SK-N-SH (cell line): ENCODE results near the gene GSK3A. TPM values are rescaled to one million over a fixed set of nuclear protein-coding genes. Genes with fewer than 3 reads are reported as not detected.

ENCODE experiments used
- CHD2 ChIP-seq: fragments of 150-350 bp; IDR thresholded peaks from 2 replicates; pipeline ENCODE4 v1.6.1; 2018; ENCODE audit warnings: low read length; ENCODE audit not compliant: partially characterized antibody
- ELF1 ChIP-seq: IDR thresholded peaks from 2 replicates; pipeline ENCODE4 v1.4.0; 2012
- EP300 ChIP-seq, 2 experiments: IDR thresholded peaks; 2 replicates each; pipeline versions ENCODE4 v1.4.0 to v1.6.1; 2012; ENCODE audit warnings: borderline replicate concordance in 1 of 2, low read depth in 1 of 2, low read length in 1 of 2
- EZH2phosphoT487 ChIP-seq: fragments of 200-600 bp; sonication (generic); IDR thresholded peaks from 2 replicates; pipeline ENCODE4 v1.6.1; 2017; ENCODE audit warnings: low read depth, mixed run types, mild to moderate bottlenecking, antibody characterized with exemption, moderate library complexity, borderline replicate concordance
- FOXJ3 ChIP-seq: sonication (generic); formaldehyde crosslinking; IDR thresholded peaks from 2 replicates; pipeline ENCODE4 v1.5.1; 2020; ENCODE audit warnings: mild to moderate bottlenecking, missing genetic modification reagents
- FOXM1 ChIP-seq: IDR thresholded peaks from 2 replicates; pipeline ENCODE4 v1.4.0; 2012; ENCODE audit warnings: low read depth, mild to moderate bottlenecking
- GABPA ChIP-seq: IDR thresholded peaks from 2 replicates; pipeline ENCODE4 v1.4.0; 2012; ENCODE audit warnings: low read depth, mild to moderate bottlenecking
- GATA2 ChIP-seq: sonication (generic); formaldehyde crosslinking; IDR thresholded peaks from 2 replicates; pipeline ENCODE4 v1.5.0; 2020; ENCODE audit warnings: mild to moderate bottlenecking, missing genetic modification reagents
- JUND ChIP-seq: IDR thresholded peaks from 2 replicates; pipeline ENCODE4 v1.4.0; 2012
- MXI1 ChIP-seq: IDR thresholded peaks from 2 replicates; pipeline ENCODE4 v1.6.1; 2012; ENCODE audit warnings: mild to moderate bottlenecking, low read depth, low read length, improper control_type of control experiment
- NFIC ChIP-seq: IDR thresholded peaks from 2 replicates; pipeline ENCODE4 v1.4.0; 2012; ENCODE audit warnings: borderline replicate concordance
- POLR2AphosphoS5 ChIP-seq: IDR thresholded peaks from 2 replicates; pipeline ENCODE4 v1.6.1; 2012; ENCODE audit warnings: low read depth, low read length
- RAD21 ChIP-seq: IDR thresholded peaks from 2 replicates; pipeline ENCODE4 v1.6.1; 2012; ENCODE audit warnings: mild to moderate bottlenecking, low read length
- SIN3A ChIP-seq: IDR thresholded peaks from 2 replicates; pipeline ENCODE4 v1.6.1; 2012; ENCODE audit warnings: low read depth, mild to moderate bottlenecking, low read length, moderate library complexity, borderline replicate concordance
- SMC3 ChIP-seq: IDR thresholded peaks from 2 replicates; pipeline ENCODE4 v1.6.1; 2012; ENCODE audit warnings: low read depth, low read length, improper control_type of control experiment
- TAF1 ChIP-seq: IDR thresholded peaks from 2 replicates; pipeline ENCODE4 v1.6.1; 2012; ENCODE audit warnings: low read depth, mild to moderate bottlenecking, low read length, moderate library complexity, borderline replicate concordance
- TCF12 ChIP-seq: IDR thresholded peaks from 2 replicates; pipeline ENCODE4 v1.4.0; 2012
- YY1 ChIP-seq: IDR thresholded peaks from 2 replicates; pipeline ENCODE4 v1.4.0; 2012; ENCODE audit warnings: low read depth, mild to moderate bottlenecking
- polyA plus RNA-seq, 3 experiments: library from polyadenylated mRNA; depleted of rRNA; stranded (reverse); fragments of >200 nt; gene quantifications; 2 replicates each; pipeline ENCODE4 v1.2.3, GENCODE V29; 2012
- TF ChIP-seq, protein P1 (sequence below): IDR thresholded peaks from 2 replicates; pipeline ENCODE4 v1.4.0; 2012; ENCODE audit warnings: low read depth, borderline replicate concordance
- TF ChIP-seq, protein P2 (sequence below): fragments of 200-600 bp; sonication (generic); IDR thresholded peaks from 2 replicates; pipeline ENCODE4 v1.6.1; 2017; ENCODE audit warnings: antibody characterized with exemption, mild to moderate bottlenecking, moderate library complexity
- TF ChIP-seq, protein P3 (sequence below): IDR thresholded peaks from 2 replicates; pipeline ENCODE4 v1.4.0; 2012; ENCODE audit warnings: low read depth, borderline replicate concordance
- TF ChIP-seq, protein P4 (sequence below): IDR thresholded peaks from 2 replicates; pipeline ENCODE4 v1.4.0; 2012; ENCODE audit warnings: low read depth
- TF ChIP-seq, protein P5 (sequence below): IDR thresholded peaks from 2 replicates; pipeline ENCODE4; 2012

GSK3A gene
- polyA plus RNA-seq, 1 of the 3 experiments (the other 2 are of a cell fraction), result 42.1 TPM

DNA sequence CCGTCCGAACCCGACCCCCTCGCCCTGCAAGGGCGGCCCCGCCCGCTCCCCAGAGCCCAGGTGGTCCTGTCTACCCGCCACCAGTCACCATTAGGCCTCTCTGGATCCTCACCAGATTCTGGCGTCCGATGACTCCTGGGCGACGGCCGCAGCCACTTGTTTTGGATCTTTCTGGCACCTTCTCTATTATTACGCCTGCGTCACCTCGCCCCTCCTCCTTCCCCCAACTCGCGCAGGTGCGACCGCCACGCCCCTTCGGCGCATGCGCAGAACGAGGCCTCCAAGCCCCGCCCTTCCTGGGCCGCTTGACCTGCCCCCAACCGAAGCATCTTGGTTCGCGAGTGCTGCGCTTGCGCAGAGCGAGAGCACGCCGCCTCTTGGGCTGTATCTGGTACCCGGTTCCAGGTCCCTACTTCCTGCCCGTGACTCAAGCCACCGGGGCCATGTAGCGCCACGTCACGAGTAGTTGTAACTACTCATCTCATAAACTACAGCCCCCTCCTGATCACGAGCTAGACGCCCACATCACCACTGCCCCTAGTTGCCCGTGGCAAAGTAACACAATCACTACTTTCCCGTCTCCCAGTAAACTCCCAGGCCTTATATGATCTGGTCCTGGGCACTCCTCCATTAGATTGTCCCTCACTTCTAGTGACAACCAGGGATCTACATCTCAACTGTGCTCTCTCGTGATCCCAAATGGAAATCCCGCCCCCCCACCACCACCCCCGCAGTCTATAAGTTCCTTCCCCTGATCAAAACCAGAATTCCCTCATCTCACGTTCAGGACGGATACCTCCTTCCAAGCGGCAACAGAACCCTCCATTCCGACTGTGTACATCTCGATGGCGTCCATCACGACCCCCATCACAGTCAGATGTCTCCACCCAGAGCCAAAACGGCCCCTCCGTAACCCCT, 24.6 kb downstream of the GSK3A start, which contains the start of gene DEDD2 (continued):
- TF ChIP-seq, protein P1, sequence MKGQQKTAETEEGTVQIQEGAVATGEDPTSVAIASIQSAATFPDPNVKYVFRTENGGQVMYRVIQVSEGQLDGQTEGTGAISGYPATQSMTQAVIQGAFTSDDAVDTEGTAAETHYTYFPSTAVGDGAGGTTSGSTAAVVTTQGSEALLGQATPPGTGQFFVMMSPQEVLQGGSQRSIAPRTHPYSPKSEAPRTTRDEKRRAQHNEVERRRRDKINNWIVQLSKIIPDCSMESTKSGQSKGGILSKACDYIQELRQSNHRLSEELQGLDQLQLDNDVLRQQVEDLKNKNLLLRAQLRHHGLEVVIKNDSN, result no peak
- peak; percentile 66; the same call in 1 of the 2 replicates for TF ChIP-seq ELF1
- TF ChIP-seq SMC3, result no peak
- no peak for TF ChIP-seq RAD21
- TF ChIP-seq GABPA, result no peak
- TF ChIP-seq EP300 (IDR thresholded peaks at IDR 0.05; ENCODE audit: borderline replicate concordance in 1 of 2, low read depth in 1 of 2, low read length in 1 of 2), result peak in 1 of 2 experiments; percentile 61; a peak in 2 of 4 replicates
- TF ChIP-seq NFIC, result no peak
- TF ChIP-seq MXI1, result peak; percentile 84; the same call in 1 of the 2 replicates
- TF ChIP-seq GATA2, result no peak
- TF ChIP-seq, protein P2, sequence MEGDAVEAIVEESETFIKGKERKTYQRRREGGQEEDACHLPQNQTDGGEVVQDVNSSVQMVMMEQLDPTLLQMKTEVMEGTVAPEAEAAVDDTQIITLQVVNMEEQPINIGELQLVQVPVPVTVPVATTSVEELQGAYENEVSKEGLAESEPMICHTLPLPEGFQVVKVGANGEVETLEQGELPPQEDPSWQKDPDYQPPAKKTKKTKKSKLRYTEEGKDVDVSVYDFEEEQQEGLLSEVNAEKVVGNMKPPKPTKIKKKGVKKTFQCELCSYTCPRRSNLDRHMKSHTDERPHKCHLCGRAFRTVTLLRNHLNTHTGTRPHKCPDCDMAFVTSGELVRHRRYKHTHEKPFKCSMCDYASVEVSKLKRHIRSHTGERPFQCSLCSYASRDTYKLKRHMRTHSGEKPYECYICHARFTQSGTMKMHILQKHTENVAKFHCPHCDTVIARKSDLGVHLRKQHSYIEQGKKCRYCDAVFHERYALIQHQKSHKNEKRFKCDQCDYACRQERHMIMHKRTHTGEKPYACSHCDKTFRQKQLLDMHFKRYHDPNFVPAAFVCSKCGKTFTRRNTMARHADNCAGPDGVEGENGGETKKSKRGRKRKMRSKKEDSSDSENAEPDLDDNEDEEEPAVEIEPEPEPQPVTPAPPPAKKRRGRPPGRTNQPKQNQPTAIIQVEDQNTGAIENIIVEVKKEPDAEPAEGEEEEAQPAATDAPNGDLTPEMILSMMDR, result no peak
- no peak for TF ChIP-seq CHD2
- TF ChIP-seq EZH2phosphoT487, result no peak
- TF ChIP-seq, protein P3, sequence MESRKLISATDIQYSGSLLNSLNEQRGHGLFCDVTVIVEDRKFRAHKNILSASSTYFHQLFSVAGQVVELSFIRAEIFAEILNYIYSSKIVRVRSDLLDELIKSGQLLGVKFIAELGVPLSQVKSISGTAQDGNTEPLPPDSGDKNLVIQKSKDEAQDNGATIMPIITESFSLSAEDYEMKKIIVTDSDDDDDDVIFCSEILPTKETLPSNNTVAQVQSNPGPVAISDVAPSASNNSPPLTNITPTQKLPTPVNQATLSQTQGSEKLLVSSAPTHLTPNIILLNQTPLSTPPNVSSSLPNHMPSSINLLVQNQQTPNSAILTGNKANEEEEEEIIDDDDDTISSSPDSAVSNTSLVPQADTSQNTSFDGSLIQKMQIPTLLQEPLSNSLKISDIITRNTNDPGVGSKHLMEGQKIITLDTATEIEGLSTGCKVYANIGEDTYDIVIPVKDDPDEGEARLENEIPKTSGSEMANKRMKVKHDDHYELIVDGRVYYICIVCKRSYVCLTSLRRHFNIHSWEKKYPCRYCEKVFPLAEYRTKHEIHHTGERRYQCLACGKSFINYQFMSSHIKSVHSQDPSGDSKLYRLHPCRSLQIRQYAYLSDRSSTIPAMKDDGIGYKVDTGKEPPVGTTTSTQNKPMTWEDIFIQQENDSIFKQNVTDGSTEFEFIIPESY, result no peak
- TF ChIP-seq FOXJ3 (CRISPR knock-in tag), result no peak
- TF ChIP-seq POLR2AphosphoS5, result peak; percentile 64; the same call in 1 of the 2 replicates
- TF ChIP-seq TCF12, result no peak
- TF ChIP-seq, protein P4, sequence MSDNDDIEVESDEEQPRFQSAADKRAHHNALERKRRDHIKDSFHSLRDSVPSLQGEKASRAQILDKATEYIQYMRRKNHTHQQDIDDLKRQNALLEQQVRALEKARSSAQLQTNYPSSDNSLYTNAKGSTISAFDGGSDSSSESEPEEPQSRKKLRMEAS, result peak; percentile 53; the same call in 1 of the 2 replicates
- no peak for TF ChIP-seq JUND
- TF ChIP-seq FOXM1, result no peak
- TF ChIP-seq TAF1, result peak; percentile 29; the same call in 1 of the 2 replicates
- 0 out of 2 replicates have a peak, but pooled peaks have one; percentile 11 for TF ChIP-seq YY1
- TF ChIP-seq, protein P5, sequence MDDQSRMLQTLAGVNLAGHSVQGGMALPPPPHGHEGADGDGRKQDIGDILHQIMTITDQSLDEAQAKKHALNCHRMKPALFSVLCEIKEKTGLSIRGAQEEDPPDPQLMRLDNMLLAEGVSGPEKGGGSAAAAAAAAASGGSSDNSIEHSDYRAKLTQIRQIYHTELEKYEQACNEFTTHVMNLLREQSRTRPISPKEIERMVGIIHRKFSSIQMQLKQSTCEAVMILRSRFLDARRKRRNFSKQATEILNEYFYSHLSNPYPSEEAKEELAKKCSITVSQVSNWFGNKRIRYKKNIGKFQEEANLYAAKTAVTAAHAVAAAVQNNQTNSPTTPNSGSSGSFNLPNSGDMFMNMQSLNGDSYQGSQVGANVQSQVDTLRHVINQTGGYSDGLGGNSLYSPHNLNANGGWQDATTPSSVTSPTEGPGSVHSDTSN, result no peak
- no peak for TF ChIP-seq SIN3A
